ENCODE data around the gene KHDC1L. TPM values are rescaled to one million over a fixed set of nuclear protein-coding genes. Genes with fewer than 3 reads are reported as not detected.
"Not testable (repeated sequence)": the region's sequence is repeated elsewhere in the genome, so short reads cannot be mapped to it uniquely, and the experiment has no call there.

KHDC1L gene
- total RNA-seq (not detected in 2 replicates), polyA plus RNA-seq (not detected in 2 replicates), polyA minus RNA-seq (not detected in 2 replicates)
- total RNA-seq (2013) = not detected

- Histone ChIP-seq H3K27me3 (replicated peaks in 1 of 4; ENCODE audit: control extremely low read depth in 1 of 4, control insufficient read depth in 3 of 4, insufficient read depth in 4 of 4, low read length in 3 of 4) (no peaks in the 10 kb centered on the region), H3K4me2 (replicated peaks; ENCODE audit: low read depth, low read length, poor library complexity, severe bottlenecking) (no peak within 1 kb of the TSS), H3K9ac (ENCODE audit: low read length) (no peak within 1 kb of the TSS), H3K9me3 (ENCODE audit: control extremely low read depth in 1 of 3, control insufficient read depth in 2 of 3, insufficient read depth in 1 of 3, low read length in 2 of 3) (no peaks in the 10 kb centered on the region), H3K79me2 (ENCODE audit: control insufficient read depth, insufficient read depth, low read length) (no peaks in the 10 kb centered on the region), H3K4me3 (ENCODE audit: control extremely low read depth in 1 of 5, extremely low read depth in 1 of 5, insufficient read depth in 1 of 5, low read depth in 2 of 5, low read length in 4 of 5) (no peak within 1 kb of the TSS), H3K4me1 (ENCODE audit: control insufficient read depth in 2 of 2, insufficient read depth in 2 of 2, low read length in 2 of 2) (no peaks in the 10 kb centered on the region), H3K27ac (ENCODE audit: low read length in 2 of 2) (no peak within 1 kb of the TSS), H2AFZ (ENCODE audit: insufficient read depth, low read depth, low read length, poor library complexity, severe bottlenecking) (no peak within 1 kb of the TSS), H3K36me3 (replicated peaks in 1 of 2; ENCODE audit: control extremely low read depth in 1 of 2, control insufficient read depth in 1 of 2, extremely low read depth in 1 of 2, insufficient read depth in 2 of 2, low read length in 1 of 2) (no peaks in the 10 kb centered on the region), H4K20me1 (ENCODE audit: control insufficient read depth, insufficient read depth, low read length, poor library complexity, severe bottlenecking) (no peaks in the 10 kb centered on the region)
- no peaks in the 10 kb centered on the region for H3K27me3 Mint-ChIP-seq
- no CpG with 5 or more reads among the region's 4 CpGs for WGBS (ENCODE audit: insufficient coverage)
- ChIA-PET POLR2A (no interaction called here), CTCF (no interaction called here)
- H3K4me3 Mint-ChIP-seq = no peak within 1 kb of the TSS
- no peak for DNase-seq
- no peak for ATAC-seq (ENCODE audit: low read depth)
- H3K4me1 Mint-ChIP-seq = no peaks in the 10 kb centered on the region
- H3K27ac Mint-ChIP-seq = no peak within 1 kb of the TSS
- TF ChIP-seq CTCF (IDR thresholded peaks at IDR 0.05) (no peak), EZH2 (IDR thresholded peaks at IDR 0.05; ENCODE audit: borderline replicate concordance, insufficient read depth, low read depth, low read length, poor library complexity, severe bottlenecking) (no peak)
- intact Hi-C loops (cut with micrococcal nuclease) = no loop called here
- H3K9me3 Mint-ChIP-seq (ENCODE audit: insufficient read depth) = no peaks in the 10 kb centered on the region
These were observed at the start of gene KHDC1L for GRCh38 chr6:73225396-73225795. TSS of gene KHDC1L (minus strand) at chr6:73225496. CDS start at chr6:73225408, 88 bp downstream.

GRCh38 chr6:73269296-73269695 lies 44.0 kb upstream of the KHDC1L start:
- H3K4me3 Mint-ChIP-seq; H3K9me3 ChIP-seq (ENCODE audit: control extremely low read depth in 1 of 3, control insufficient read depth in 2 of 3, insufficient read depth in 1 of 3, low read length in 2 of 3); H3K4me1 Mint-ChIP-seq; H3K9me3 Mint-ChIP-seq (ENCODE audit: insufficient read depth); POLR2A ChIA-PET; DNase-seq; H3K27ac Mint-ChIP-seq; CTCF ChIA-PET; H2AFZ ChIP-seq (ENCODE audit: insufficient read depth, low read depth, low read length, poor library complexity, severe bottlenecking); H3K27me3 ChIP-seq (replicated peaks in 1 of 4; ENCODE audit: control extremely low read depth in 1 of 4, control insufficient read depth in 3 of 4, insufficient read depth in 4 of 4, low read length in 3 of 4); H3K27ac ChIP-seq (ENCODE audit: low read length in 2 of 2); H3K4me2 ChIP-seq (replicated peaks; ENCODE audit: low read depth, low read length, poor library complexity, severe bottlenecking); H3K4me3 ChIP-seq (ENCODE audit: control extremely low read depth in 1 of 5, extremely low read depth in 1 of 5, insufficient read depth in 1 of 5, low read depth in 2 of 5, low read length in 4 of 5); H3K9ac ChIP-seq (ENCODE audit: low read length); ATAC-seq (ENCODE audit: low read depth); H3K36me3 ChIP-seq (replicated peaks in 1 of 2; ENCODE audit: control extremely low read depth in 1 of 2, control insufficient read depth in 1 of 2, extremely low read depth in 1 of 2, insufficient read depth in 2 of 2, low read length in 1 of 2); intact Hi-C loops (cut with micrococcal nuclease); H3K79me2 ChIP-seq (ENCODE audit: control insufficient read depth, insufficient read depth, low read length); H3K27me3 Mint-ChIP-seq; H3K4me1 ChIP-seq (ENCODE audit: control insufficient read depth in 2 of 2, insufficient read depth in 2 of 2, low read length in 2 of 2); H4K20me1 ChIP-seq (ENCODE audit: control insufficient read depth, insufficient read depth, low read length, poor library complexity, severe bottlenecking): not testable (repeated sequence)
- WGBS (ENCODE audit: insufficient coverage) = over 99% methylated on average over 9 of the region's 13 CpGs

GRCh38 chr6:73268896-73269295 lies 43.6 kb upstream of the KHDC1L start:
- H3K9me3 ChIP-seq (ENCODE audit: control extremely low read depth in 1 of 3, control insufficient read depth in 2 of 3, insufficient read depth in 1 of 3, low read length in 2 of 3); H3K27me3 ChIP-seq (replicated peaks in 1 of 4; ENCODE audit: control extremely low read depth in 1 of 4, control insufficient read depth in 3 of 4, insufficient read depth in 4 of 4, low read length in 3 of 4); H3K4me1 ChIP-seq (ENCODE audit: control insufficient read depth in 2 of 2, insufficient read depth in 2 of 2, low read length in 2 of 2); DNase-seq; H3K4me3 Mint-ChIP-seq; H3K4me3 ChIP-seq (ENCODE audit: control extremely low read depth in 1 of 5, extremely low read depth in 1 of 5, insufficient read depth in 1 of 5, low read depth in 2 of 5, low read length in 4 of 5); H3K27ac Mint-ChIP-seq; CTCF ChIA-PET; H3K9me3 Mint-ChIP-seq (ENCODE audit: insufficient read depth); H2AFZ ChIP-seq (ENCODE audit: insufficient read depth, low read depth, low read length, poor library complexity, severe bottlenecking); H3K9ac ChIP-seq (ENCODE audit: low read length); H3K4me2 ChIP-seq (replicated peaks; ENCODE audit: low read depth, low read length, poor library complexity, severe bottlenecking); H3K79me2 ChIP-seq (ENCODE audit: control insufficient read depth, insufficient read depth, low read length); POLR2A ChIA-PET; H3K4me1 Mint-ChIP-seq; H3K27ac ChIP-seq (ENCODE audit: low read length in 2 of 2); H3K27me3 Mint-ChIP-seq; H4K20me1 ChIP-seq (ENCODE audit: control insufficient read depth, insufficient read depth, low read length, poor library complexity, severe bottlenecking); ATAC-seq (ENCODE audit: low read depth); H3K36me3 ChIP-seq (replicated peaks in 1 of 2; ENCODE audit: control extremely low read depth in 1 of 2, control insufficient read depth in 1 of 2, extremely low read depth in 1 of 2, insufficient read depth in 2 of 2, low read length in 1 of 2); intact Hi-C loops (cut with micrococcal nuclease): not testable (repeated sequence)
- 96% methylated on average over 12 of the region's 27 CpGs for WGBS (ENCODE audit: insufficient coverage)

Measured in B cell (primary cell).